Activated CD8-positive, alpha-beta T cell treated with anti-CD3 and anti-CD28 coated beads, Interleukin-2, amount 10 ng/mL, durations not matched to agents 7 days and 5 days (primary cell): Measurements from ENCODE around the gene EFNA4. TPM values are rescaled to one million over a fixed set of nuclear protein-coding genes. Genes with fewer than 3 reads are reported as not detected.

ENCODE experiments used
- ATAC-seq: fragments of 150-1000 bp; cut with Tn5 transposase; one replicate; pipeline ENCODE4 v1.10.0; 2021; ENCODE audit warnings: moderate library complexity
- CTCF ChIA-PET: fragments of 350-600 bp; sonication (Branson Sonifier 250); formaldehyde crosslinking; loops from one replicate; lab custom pipeline; 2021; ENCODE audit warnings: antibody characterized with exemption; lab: Charles Lee
- POLR2A ChIA-PET: fragments of 350-600 bp; sonication (Branson Sonifier 250); formaldehyde crosslinking; loops from one replicate; lab custom pipeline; 2021; ENCODE audit warnings: antibody characterized with exemption; lab: Charles Lee
- DNase-seq: peaks from one replicate; pipeline ENCODE4 v3.0.0-alpha.2; 2020
- H3K27ac Mint-ChIP-seq: one replicate; pipeline ENCODE4 v1.8.0; 2021; ENCODE audit warnings: mild to moderate bottlenecking, mixed read lengths
- H3K27me3 Mint-ChIP-seq: one replicate; pipeline ENCODE4 v1.8.0; 2021; ENCODE audit warnings: low read depth, mixed read lengths
- H3K36me3 Mint-ChIP-seq: one replicate; pipeline ENCODE4 v1.8.0; 2021; ENCODE audit warnings: low read depth, mixed read lengths
- H3K4me1 Mint-ChIP-seq: one replicate; pipeline ENCODE4 v1.8.0; 2021; ENCODE audit warnings: low read depth, mixed read lengths
- H3K4me3 Mint-ChIP-seq: one replicate; pipeline ENCODE4 v1.8.0; 2021; ENCODE audit warnings: mild to moderate bottlenecking, mixed read lengths
- H3K9me3 Mint-ChIP-seq: one replicate; pipeline ENCODE4 v1.8.0; 2022; ENCODE audit warnings: mixed read lengths; ENCODE audit not compliant: insufficient read depth
- total RNA-seq, 2 experiments: library from RNA; stranded (reverse); gene quantifications; one replicate each; pipeline ENCODE4 v1.2.3, GENCODE V29; 2021

EFNA4 gene
- total RNA-seq, 2 experiments from 2014 or later, result 7.8 to 9.7 TPM

- Mint-ChIP-seq H3K9me3 (no peaks in the 10 kb centered on the region), H3K27me3 (peaks cover 28% of the 10 kb centered on the region), H3K4me3 (no peak overlapping the region), H3K4me1 (peaks cover 75% of the 10 kb centered on the region), H3K36me3 (peaks cover 3% of the 10 kb centered on the region), H3K27ac (no peak overlapping the region)
- ATAC-seq (no peak), DNase-seq (no peak)
- ChIA-PET POLR2A (no interaction called here), CTCF (interaction anchor here (2.3 to 10.4 kb wide), 5 partner anchors 7 to 96 kb away, joined by 9 to 112 read pairs (median 18); partner anchors contain the start of genes EFNA4 and KRTCAP2)
These were observed 13.8 kb downstream of the EFNA4 start for GRCh38 chr1:155077346-155077745.

GRCh38 chr1:155077758-155078445 is 14.4 kb downstream of the EFNA4 start:
- CTCF ChIA-PET, result interaction anchor here (1.0 to 3.8 kb wide), 5 partner anchors 14 to 95 kb away, joined by 3 to 26 read pairs (median 10); partner anchors contain the start of genes EFNA4 and KRTCAP2
- no peak overlapping the region for H3K4me3 Mint-ChIP-seq
- peaks cover 3% of the 10 kb centered on the region for H3K36me3 Mint-ChIP-seq
- H3K9me3 Mint-ChIP-seq, result no peaks in the 10 kb centered on the region
- peaks cover 74% of the 10 kb centered on the region for H3K4me1 Mint-ChIP-seq
- no peak for DNase-seq
- POLR2A ChIA-PET, result no interaction called here
- no peak overlapping the region for H3K27ac Mint-ChIP-seq
- H3K27me3 Mint-ChIP-seq, result peaks cover 33% of the 10 kb centered on the region
- no peak for ATAC-seq

- H3K4me1 Mint-ChIP-seq, result peaks cover 69% of the 10 kb centered on the region
- H3K9me3 Mint-ChIP-seq, result no peaks in the 10 kb centered on the region
- POLR2A ChIA-PET, result no interaction called here
- CTCF ChIA-PET, result interaction anchor here (0.6 to 2.3 kb wide), 5 partner anchors 13 to 94 kb away, joined by 3 to 10 read pairs (median 4); partner anchors contain the start of genes EFNA4 and KRTCAP2
- H3K27ac Mint-ChIP-seq, result peak within 1 kb of the TSS; percentile 56
- DNase-seq (peak; percentile 60), ATAC-seq (peak; percentile 21)
- H3K27me3 Mint-ChIP-seq, result peaks cover 39% of the 10 kb centered on the region
- H3K4me3 Mint-ChIP-seq, result peak within 1 kb of the TSS; percentile 59
- H3K36me3 Mint-ChIP-seq, result peaks cover 3% of the 10 kb centered on the region
These were observed 15.1 kb downstream of the EFNA4 start, which contains the start of gene EFNA3 for GRCh38 chr1:155078469-155079209. EFNA3 (plus strand) TSS chr1:155078837; CDS start chr1:155078942, 105 bp downstream.

GRCh38 chr1:155079210-155079486 is 15.6 kb downstream of the EFNA4 start:
- POLR2A ChIA-PET, result no interaction called here
- Mint-ChIP-seq H3K4me3 (peak overlapping the region; percentile 59), H3K27ac (no peak overlapping the region), H3K27me3 (peaks cover 43% of the 10 kb centered on the region), H3K9me3 (no peaks in the 10 kb centered on the region), H3K4me1 (peaks cover 70% of the 10 kb centered on the region), H3K36me3 (peaks cover 3% of the 10 kb centered on the region)
- CTCF ChIA-PET, result interaction anchor here (0.6 to 2.3 kb wide), 4 partner anchors 13 to 94 kb away, joined by 3 to 10 read pairs (median 6); partner anchors contain the start of genes EFNA4 and KRTCAP2
- DNase-seq, result no peak
- peak; percentile 3 for ATAC-seq

- peaks cover 43% of the 10 kb centered on the region for H3K27me3 Mint-ChIP-seq
- H3K9me3 Mint-ChIP-seq, result no peaks in the 10 kb centered on the region
- CTCF ChIA-PET, result interaction anchor here (0.6 to 2.3 kb wide), 7 partner anchors 9 to 93 kb away, joined by 3 to 10 read pairs (median 4); partner anchors contain the start of genes EFNA4 and KRTCAP2
- H3K27ac Mint-ChIP-seq, result peak overlapping the region; percentile 56
- no peak for DNase-seq
- peaks cover 3% of the 10 kb centered on the region for H3K36me3 Mint-ChIP-seq
- POLR2A ChIA-PET, result no interaction called here
- peaks cover 71% of the 10 kb centered on the region for H3K4me1 Mint-ChIP-seq
- ATAC-seq, result no peak
- H3K4me3 Mint-ChIP-seq, result peak overlapping the region; percentile 59
These were observed 16.2 kb downstream of the EFNA4 start for GRCh38 chr1:155079487-155080311.

DNA sequence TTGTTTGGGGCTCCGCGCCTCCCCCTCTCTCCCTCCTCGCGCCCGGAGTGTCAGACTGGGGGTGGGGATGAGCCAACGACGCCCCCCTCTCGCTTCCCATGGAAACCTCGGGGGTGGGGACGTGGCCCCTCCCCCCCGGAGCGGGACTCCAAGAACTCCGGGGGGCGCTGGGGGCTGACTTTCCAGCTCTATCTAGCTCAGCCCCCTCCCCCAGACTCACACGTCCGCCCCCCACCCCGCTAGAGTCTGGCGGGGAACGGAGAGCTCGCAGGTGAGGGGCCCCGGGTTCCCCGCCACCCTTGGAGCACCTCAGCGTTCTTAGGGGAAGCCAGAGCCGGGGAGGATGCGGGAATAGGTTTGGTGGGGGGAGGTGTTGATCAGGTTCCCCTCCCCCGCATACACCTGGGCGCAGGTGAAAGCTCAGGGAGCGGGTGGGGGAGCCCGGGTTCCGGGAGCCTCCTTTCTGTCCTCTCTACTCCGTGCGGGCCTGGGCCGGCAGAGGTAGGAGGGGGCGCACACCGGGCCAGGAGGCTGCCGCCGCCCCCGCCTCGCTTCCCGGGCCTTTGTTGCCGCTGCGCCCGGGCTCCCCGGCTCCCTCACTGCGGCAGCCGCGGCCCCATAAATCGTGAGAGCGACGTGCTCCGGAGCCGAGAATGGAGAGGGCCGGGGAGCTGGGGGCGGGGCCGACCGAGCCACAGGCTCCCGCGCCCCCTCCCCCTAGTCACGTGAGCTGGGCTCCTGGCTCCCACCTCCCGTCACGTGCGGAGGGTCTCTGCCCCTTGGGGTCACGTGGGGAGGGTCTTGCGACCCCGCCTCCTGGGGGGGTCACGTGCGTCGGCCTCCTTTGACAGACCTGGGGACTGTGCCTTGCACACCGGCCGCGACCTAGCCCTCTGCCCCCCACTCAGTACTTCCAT is 17.0 kb downstream of the EFNA4 start:
- ATAC-seq (no peak), DNase-seq (no peak)
- no peak overlapping the region for H3K27ac Mint-ChIP-seq
- H3K36me3 Mint-ChIP-seq, result peaks cover 3% of the 10 kb centered on the region
- peaks cover 43% of the 10 kb centered on the region for H3K27me3 Mint-ChIP-seq
- ChIA-PET POLR2A (interaction anchor here (0.9 kb wide), 1 partner anchor 10 kb away, joined by 3 read pairs; no protein-coding TSS in a partner anchor), CTCF (interaction anchor here (1.2 to 1.9 kb wide), 4 partner anchors 10 to 92 kb away, joined by 3 to 5 read pairs (median 4); partner anchors contain the start of gene KRTCAP2)
- peaks cover 68% of the 10 kb centered on the region for H3K4me1 Mint-ChIP-seq
- H3K4me3 Mint-ChIP-seq, result peak overlapping the region; percentile 6
- no peaks in the 10 kb centered on the region for H3K9me3 Mint-ChIP-seq

GRCh38 chr1:155081472-155082300 is 18.1 kb downstream of the EFNA4 start:
- Mint-ChIP-seq H3K36me3 (peaks cover 3% of the 10 kb centered on the region), H3K4me3 (peak overlapping the region; percentile 6), H3K9me3 (no peaks in the 10 kb centered on the region), H3K27ac (no peak overlapping the region), H3K4me1 (peaks cover 69% of the 10 kb centered on the region), H3K27me3 (peaks cover 43% of the 10 kb centered on the region)
- ChIA-PET POLR2A (interaction anchor here (0.9 kb wide), 1 partner anchor 11 kb away, joined by 3 read pairs; no protein-coding TSS in a partner anchor), CTCF (interaction anchor here (1.3 to 4.8 kb wide), 5 partner anchors 10 to 86 kb away, joined by 3 to 201 read pairs (median 5); partner anchors contain the start of gene EFNA4)
- ATAC-seq (no peak), DNase-seq (no peak)

- peaks cover 3% of the 10 kb centered on the region for H3K36me3 Mint-ChIP-seq
- H3K27ac Mint-ChIP-seq, result no peak overlapping the region
- ChIA-PET POLR2A (no interaction called here), CTCF (interaction anchor here (1.7 to 4.8 kb wide), 3 partner anchors 10 to 90 kb away, joined by 7 to 201 read pairs (median 112); partner anchors contain the start of genes EFNA4 and KRTCAP2)
- ATAC-seq, result no peak
- H3K4me1 Mint-ChIP-seq, result peaks cover 61% of the 10 kb centered on the region
- H3K4me3 Mint-ChIP-seq, result peak overlapping the region; percentile 11
- H3K9me3 Mint-ChIP-seq, result no peaks in the 10 kb centered on the region
- no peak for DNase-seq
- peaks cover 43% of the 10 kb centered on the region for H3K27me3 Mint-ChIP-seq
These were observed 18.9 kb downstream of the EFNA4 start for GRCh38 chr1:155082301-155083051.

- ATAC-seq (no peak), DNase-seq (no peak)
- ChIA-PET CTCF (interaction anchor here (1.1 to 4.8 kb wide), 5 partner anchors 11 to 131 kb away, joined by 3 to 201 read pairs (median 7); partner anchors contain the start of genes EFNA4, FLAD1 and KRTCAP2), POLR2A (no interaction called here)
- Mint-ChIP-seq H3K27me3 (peaks cover 39% of the 10 kb centered on the region), H3K9me3 (no peaks in the 10 kb centered on the region), H3K27ac (no peak overlapping the region), H3K36me3 (peaks cover 3% of the 10 kb centered on the region), H3K4me1 (peaks cover 55% of the 10 kb centered on the region), H3K4me3 (no peak overlapping the region)
These were observed 19.6 kb downstream of the EFNA4 start for GRCh38 chr1:155083052-155083541.
